ENCODE data around the gene C14orf132. TPM values are rescaled to one million over a fixed set of nuclear protein-coding genes. Genes with fewer than 3 reads are reported as not detected.

C14orf132 gene
- total RNA-seq, 1 donor from 2014 or later = 33.2 TPM

DNA sequence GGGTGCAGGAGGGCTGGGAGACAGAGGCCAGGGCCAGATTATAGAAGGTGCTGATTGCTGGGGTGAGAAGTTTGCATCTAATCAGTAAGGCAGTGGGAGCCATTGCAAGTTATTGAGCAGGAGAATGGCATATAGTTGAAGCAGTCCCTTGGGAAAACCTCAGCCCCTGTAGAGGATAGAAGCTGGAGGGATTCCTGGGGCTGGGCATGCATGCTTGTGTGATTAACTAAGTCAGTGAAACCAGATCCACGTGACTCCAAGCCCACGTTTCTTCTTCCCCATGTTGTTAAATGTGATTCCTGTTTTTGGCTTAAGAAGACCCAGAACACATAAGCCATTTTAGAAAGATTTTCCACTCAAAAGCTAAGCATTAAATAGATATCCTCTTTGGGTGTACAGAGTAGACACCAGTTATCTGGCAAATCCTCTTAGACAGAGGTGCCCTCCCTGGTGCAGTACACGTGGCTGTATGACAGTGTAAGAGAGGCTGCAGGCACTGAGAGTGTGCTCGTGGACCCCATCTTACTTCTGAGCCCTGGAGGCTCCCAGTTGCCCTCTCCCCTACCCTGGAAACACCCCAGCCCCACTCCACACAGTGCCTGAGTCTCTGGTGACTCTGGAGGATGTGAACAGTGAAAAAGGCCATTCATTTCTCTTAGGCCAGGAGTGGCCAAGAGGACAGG, 3.2 kb downstream of the C14orf132 start:
- no peaks in the 10 kb centered on the region for H3K9me3 Mint-ChIP-seq (ENCODE audit: low read depth)
- no peaks in the 10 kb centered on the region for H3K27me3 Mint-ChIP-seq (ENCODE audit: low read depth)
- DNase-seq (ENCODE audit: low spot score) = no peak
- H3K4me1 Mint-ChIP-seq (ENCODE audit: low read depth) = peaks cover 55% of the 10 kb centered on the region
- peaks cover 6% of the 10 kb centered on the region for H3K36me3 Mint-ChIP-seq (ENCODE audit: low read depth)
- TF ChIP-seq, protein P1, sequence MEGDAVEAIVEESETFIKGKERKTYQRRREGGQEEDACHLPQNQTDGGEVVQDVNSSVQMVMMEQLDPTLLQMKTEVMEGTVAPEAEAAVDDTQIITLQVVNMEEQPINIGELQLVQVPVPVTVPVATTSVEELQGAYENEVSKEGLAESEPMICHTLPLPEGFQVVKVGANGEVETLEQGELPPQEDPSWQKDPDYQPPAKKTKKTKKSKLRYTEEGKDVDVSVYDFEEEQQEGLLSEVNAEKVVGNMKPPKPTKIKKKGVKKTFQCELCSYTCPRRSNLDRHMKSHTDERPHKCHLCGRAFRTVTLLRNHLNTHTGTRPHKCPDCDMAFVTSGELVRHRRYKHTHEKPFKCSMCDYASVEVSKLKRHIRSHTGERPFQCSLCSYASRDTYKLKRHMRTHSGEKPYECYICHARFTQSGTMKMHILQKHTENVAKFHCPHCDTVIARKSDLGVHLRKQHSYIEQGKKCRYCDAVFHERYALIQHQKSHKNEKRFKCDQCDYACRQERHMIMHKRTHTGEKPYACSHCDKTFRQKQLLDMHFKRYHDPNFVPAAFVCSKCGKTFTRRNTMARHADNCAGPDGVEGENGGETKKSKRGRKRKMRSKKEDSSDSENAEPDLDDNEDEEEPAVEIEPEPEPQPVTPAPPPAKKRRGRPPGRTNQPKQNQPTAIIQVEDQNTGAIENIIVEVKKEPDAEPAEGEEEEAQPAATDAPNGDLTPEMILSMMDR (IDR thresholded peaks at IDR 0.05) = no peak
- no peak overlapping the region for H3K4me3 Mint-ChIP-seq (ENCODE audit: unreplicated experiment)
- peak overlapping the region; percentile 12 for H3K27ac Mint-ChIP-seq (ENCODE audit: unreplicated experiment)

- no peaks in the 10 kb centered on the region for H3K9me3 Mint-ChIP-seq (ENCODE audit: low read depth)
- peaks cover 44% of the 10 kb centered on the region for H3K4me1 Mint-ChIP-seq (ENCODE audit: low read depth)
These were observed 7.5 kb downstream of the C14orf132 start for GRCh38 chr14:96046630-96047029.

DNA sequence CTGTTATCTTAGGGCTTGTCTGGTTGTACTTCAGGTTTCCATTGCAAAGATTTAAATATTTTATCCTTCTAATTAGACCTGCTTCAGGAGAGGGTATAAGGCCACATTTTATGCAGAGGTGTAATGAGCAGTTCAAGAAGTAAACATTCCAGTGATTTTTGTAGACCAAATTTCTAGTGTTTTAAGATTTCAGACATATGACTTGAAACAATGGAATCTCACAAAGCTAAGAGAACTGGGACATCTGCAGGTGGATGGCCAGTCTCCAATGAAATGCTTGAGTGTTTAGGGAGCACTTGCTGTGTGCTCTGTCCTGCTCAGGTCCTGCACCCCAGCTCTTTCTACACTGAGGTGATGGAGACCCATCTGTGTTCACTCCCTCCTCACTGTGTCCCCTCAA, 7.9 kb downstream of the C14orf132 start:
- Mint-ChIP-seq H3K27ac (ENCODE audit: unreplicated experiment) (no peak overlapping the region), H3K36me3 (ENCODE audit: low read depth) (peaks cover 6% of the 10 kb centered on the region), H3K27me3 (ENCODE audit: low read depth) (no peaks in the 10 kb centered on the region), H3K9me3 (ENCODE audit: low read depth) (no peaks in the 10 kb centered on the region), H3K4me3 (ENCODE audit: unreplicated experiment) (no peak overlapping the region), H3K4me1 (ENCODE audit: low read depth) (peaks cover 43% of the 10 kb centered on the region)
- DNase-seq (ENCODE audit: low spot score) = no peak
- TF ChIP-seq, protein P1 (IDR thresholded peaks at IDR 0.05) = no peak

More at GRCh38 chr14:96046630-96047029, 7.5 kb downstream of the C14orf132 start:
- H3K36me3 Mint-ChIP-seq (ENCODE audit: low read depth) = peaks cover 6% of the 10 kb centered on the region
- TF ChIP-seq, protein P1 (IDR thresholded peaks at IDR 0.05) = no peak
- no peak for DNase-seq (ENCODE audit: low spot score)
- H3K27ac Mint-ChIP-seq (ENCODE audit: unreplicated experiment) = no peak overlapping the region
- no peaks in the 10 kb centered on the region for H3K27me3 Mint-ChIP-seq (ENCODE audit: low read depth)
- H3K4me3 Mint-ChIP-seq (ENCODE audit: unreplicated experiment) = no peak overlapping the region

DNA sequence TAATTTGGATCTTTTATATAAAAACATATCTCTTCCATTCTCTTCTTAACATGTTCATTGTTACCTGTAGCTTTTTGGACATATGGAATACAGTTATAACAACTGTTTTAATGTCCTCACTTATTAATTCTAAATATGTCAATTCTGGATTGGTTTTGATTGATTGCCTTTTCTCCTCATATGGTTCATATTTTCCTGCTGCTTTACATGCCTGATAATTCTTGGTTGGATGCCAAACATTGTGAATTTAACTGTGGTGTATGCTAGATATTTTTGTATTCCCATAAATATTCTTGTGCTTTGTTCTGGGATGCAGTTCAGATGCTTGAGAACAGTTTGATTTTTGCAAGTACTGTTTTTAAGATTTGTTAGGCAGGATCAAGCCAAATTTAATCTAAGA, 10.8 kb downstream of the C14orf132 start:
- no peak for DNase-seq (ENCODE audit: low spot score)
- Mint-ChIP-seq H3K36me3 (ENCODE audit: low read depth) (peaks cover 4% of the 10 kb centered on the region), H3K4me1 (ENCODE audit: low read depth) (peaks cover 64% of the 10 kb centered on the region), H3K27me3 (ENCODE audit: low read depth) (no peaks in the 10 kb centered on the region), H3K27ac (ENCODE audit: unreplicated experiment) (no peak overlapping the region), H3K9me3 (ENCODE audit: low read depth) (no peaks in the 10 kb centered on the region), H3K4me3 (ENCODE audit: unreplicated experiment) (no peak overlapping the region)
- TF ChIP-seq, protein P1 (IDR thresholded peaks at IDR 0.05) = no peak

DNA sequence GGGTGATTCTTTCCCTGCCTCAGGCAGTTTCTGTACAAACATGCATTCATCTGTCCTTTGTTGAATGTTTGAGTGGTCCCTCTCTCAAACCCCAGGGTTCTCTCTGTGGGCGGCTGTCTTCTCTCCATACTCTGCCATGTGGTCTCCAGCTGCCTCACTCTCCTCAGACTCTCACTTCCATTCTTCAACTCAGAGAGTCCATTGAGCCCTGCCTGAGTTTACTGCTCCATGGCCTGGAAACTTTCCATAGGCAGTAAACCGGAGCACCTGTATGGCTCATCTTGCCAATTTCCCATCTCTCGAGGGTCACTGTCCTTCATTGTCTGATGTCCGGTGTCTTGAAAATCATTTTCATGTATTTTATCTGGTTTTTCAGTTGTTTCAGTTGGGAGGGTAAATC, 11.3 kb downstream of the C14orf132 start:
- H3K27ac Mint-ChIP-seq (ENCODE audit: unreplicated experiment) = peak overlapping the region; percentile 50

More for the DNA sequence above, 11.3 kb downstream of the C14orf132 start:
- H3K36me3 Mint-ChIP-seq (ENCODE audit: low read depth) = peaks cover 1% of the 10 kb centered on the region
- DNase-seq (ENCODE audit: low spot score) = no peak
- H3K9me3 Mint-ChIP-seq (ENCODE audit: low read depth) = no peaks in the 10 kb centered on the region
- TF ChIP-seq, protein P1 (IDR thresholded peaks at IDR 0.05) = no peak
- peaks cover 65% of the 10 kb centered on the region for H3K4me1 Mint-ChIP-seq (ENCODE audit: low read depth)
- H3K4me3 Mint-ChIP-seq (ENCODE audit: unreplicated experiment) = no peak overlapping the region
- H3K27me3 Mint-ChIP-seq (ENCODE audit: low read depth) = no peaks in the 10 kb centered on the region
